ENCODE data around the gene KPNA1.

Gene KPNA1

GRCh38 chr3:122514123-122515019 lies at the start of gene KPNA1:
Gene KPNA1, minus strand, starts transcription at chr3:122514939. Its CDS starts 18,374 bp downstream, at chr3:122496565.
- DNase-seq, result peak; percentile 89

- peak; percentile 68 for DNase-seq
Observed at GRCh38 chr3:122564155-122564912, 49.6 kb upstream of the KPNA1 start, which contains the start of the genes DTX3L and PARP9. Gene DTX3L, plus strand, starts transcription at chr3:122564338. Its CDS starts 89 bp downstream, at chr3:122564427. Gene PARP9, minus strand, starts transcription at chr3:122564300. Its CDS starts 4,680 bp downstream, at chr3:122559620.

DNA sequence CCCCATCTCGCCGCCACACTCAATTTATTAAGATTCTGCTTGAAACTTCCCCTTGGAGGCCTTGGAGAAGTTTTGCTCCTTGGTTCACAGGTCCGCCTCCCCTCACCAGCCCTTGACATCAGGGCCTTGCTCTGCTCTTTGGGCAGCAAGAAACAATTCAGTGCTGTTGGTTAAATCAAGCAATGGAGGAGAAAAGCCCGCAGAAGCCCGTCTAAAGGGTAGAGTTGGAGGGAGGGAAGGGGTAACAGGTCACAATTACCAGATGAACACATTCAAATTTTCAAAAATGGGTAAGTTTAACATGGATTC lies 48.9 kb upstream of the KPNA1 start:
- no peak for DNase-seq

GRCh38 chr3:122562923-122563716 lies 48.4 kb upstream of the KPNA1 start:
- no peak for DNase-seq

DNA sequence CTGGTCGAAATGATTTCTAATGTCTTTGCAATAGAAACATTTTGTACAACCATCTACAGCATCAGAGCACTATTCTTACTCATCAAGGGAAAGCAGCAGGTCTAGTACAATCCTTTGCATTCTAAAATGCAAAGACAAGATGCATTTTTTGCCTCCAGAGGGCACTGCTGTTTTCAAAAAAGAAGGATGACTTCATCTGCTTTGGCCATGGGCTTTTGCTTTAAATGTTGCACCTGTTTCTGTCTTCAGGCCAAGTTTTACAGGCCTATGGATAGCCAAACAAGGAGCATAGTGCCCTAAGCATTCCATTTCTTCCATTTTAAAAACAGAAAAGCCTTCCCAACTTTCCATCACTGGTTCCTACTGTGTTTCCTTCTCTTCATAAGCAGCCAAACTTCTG lies 45.9 kb upstream of the KPNA1 start:
- DNase-seq, result peak; percentile 33

- DNase-seq, result no peak
Observed at GRCh38 chr3:122559906-122560305, 45.2 kb upstream of the KPNA1 start.

DNA sequence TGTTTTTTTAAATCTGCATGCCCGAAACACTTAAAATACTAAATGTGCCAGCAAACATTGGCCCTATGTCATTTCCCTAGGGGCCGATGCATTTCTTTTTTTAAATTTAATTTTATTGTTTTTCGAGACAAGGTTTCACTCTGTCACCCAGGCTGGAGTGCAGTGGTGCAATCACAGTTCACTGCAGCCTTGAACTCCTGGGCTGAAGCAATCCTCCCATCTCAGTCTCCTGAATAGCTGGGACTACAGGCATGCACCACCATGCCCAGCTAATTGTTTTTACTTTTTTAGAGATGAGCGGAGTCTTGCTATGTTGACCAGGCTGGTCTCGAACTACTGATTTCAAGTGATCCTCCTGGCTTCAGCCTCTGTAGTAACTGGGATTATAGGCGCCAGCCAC lies 43.9 kb upstream of the KPNA1 start:
- no peak for DNase-seq

GRCh38 chr3:122557356-122557755 lies 42.6 kb upstream of the KPNA1 start:
- no peak for DNase-seq

GRCh38 chr3:122555275-122556071 lies 40.7 kb upstream of the KPNA1 start:
- no peak for DNase-seq

- no peak for DNase-seq
Observed at GRCh38 chr3:122553171-122553570, 38.4 kb upstream of the KPNA1 start.

- DNase-seq, result no peak
Observed at GRCh38 chr3:122548619-122549018, 33.9 kb upstream of the KPNA1 start.

DNA sequence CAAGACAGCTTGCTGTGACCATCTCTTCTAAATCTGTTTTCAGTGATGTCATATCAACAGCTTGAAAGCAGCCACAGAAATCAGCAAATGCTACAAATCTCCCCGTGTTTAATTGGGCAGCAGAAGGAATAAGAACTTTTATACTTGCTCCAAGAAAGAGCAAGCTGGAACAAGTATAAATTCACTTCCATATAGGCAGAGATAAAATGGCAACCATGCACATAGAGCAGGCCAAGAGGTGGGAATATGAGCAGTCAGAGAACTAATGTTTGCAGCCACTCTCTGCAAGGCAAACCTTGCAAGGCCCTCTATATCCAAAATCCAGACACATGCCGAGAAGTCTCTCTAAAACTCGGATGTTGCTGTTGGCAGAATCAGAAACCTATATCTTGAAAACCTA lies 33.3 kb upstream of the KPNA1 start:
- no peak for DNase-seq

DNA sequence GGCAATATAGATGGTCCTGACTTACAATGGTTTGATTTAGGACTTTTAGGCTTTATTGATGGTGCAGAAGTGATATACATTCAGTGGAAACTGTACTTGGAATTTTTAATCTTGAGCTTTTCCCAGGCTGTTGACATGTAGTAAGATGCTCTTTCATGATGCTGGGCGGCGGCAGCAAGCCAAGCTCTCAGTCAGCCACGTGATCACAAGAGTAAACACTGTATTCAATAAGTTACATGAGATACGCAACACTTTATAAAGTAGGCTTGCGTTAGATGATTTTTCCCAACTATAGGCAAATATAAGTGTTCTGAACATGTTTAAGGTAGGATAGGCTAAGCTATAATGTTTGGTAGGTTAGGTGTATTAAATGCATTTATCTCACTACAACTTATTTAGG lies 31.4 kb upstream of the KPNA1 start:
- DNase-seq, result no peak

- DNase-seq, result no peak
Observed at GRCh38 chr3:122538956-122539490, 24.3 kb upstream of the KPNA1 start.

GRCh38 chr3:122536632-122537001 lies 21.9 kb upstream of the KPNA1 start:
- DNase-seq, result no peak

- DNase-seq, result no peak
Observed at GRCh38 chr3:122535964-122536631, 21.4 kb upstream of the KPNA1 start.

DNA sequence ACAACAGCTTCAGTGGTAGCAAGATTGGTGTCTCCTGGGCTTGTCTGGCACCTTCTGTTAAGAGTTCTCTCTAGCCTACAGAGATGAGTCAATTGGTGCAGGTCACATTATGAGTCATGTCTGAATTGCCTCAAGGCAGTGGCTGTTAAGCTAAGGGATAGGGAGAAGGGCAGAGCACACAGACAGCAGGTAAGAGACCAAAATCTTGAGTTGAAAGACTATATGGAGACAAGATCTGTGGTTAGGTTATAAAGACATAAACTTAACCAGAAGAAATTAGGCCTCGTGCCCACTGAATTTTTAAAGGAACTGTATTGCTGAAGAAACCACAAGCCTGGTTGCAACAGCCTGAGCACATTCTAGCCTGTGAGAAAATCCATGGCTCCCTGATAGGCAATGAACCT lies 19.2 kb upstream of the KPNA1 start:
- DNase-seq, result peak; percentile 23

GRCh38 chr3:122533480-122533879 lies 18.7 kb upstream of the KPNA1 start:
- DNase-seq, result no peak

GRCh38 chr3:122530164-122530563 lies 15.4 kb upstream of the KPNA1 start:
- DNase-seq, result no peak

DNA sequence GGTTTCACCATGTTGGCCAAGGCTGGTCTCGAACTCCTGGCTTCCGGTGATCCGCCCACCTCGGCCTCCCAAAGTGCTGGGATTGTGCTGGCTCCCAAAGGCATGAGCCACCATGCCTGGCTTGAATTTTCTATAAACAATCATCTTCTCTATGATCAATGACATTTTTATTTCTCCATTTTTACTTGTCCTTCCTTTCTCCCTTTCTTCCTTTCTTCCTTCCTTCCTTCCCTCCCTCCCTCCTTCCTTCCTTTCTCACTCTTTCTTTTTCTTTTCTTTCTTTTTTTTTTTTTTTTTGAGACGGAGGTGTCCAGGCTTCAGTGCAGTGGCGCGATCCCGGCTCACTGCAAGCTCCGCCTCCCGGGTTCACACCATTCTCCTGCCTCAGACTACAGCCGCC lies 8.6 kb upstream of the KPNA1 start:
- DNase-seq, result no peak

DNA sequence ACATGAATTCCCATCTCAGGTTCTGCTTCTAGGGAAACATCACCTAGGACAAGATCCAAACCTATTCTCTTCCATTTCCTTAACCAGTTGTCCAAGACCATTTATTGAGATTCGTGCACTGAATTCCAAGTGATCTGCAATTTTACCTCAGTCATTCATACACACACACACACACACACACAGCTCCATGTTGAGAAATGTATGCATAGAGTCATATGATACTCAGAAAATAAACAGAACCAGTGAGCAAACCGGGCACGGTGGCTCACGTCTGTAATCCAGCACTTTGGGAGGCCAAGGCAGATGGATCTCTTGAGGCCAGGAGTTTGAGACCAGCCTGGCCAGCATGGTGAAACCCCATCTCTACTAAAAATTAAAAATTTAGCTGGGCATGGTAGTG lies 6.1 kb upstream of the KPNA1 start:
- no peak for DNase-seq

DNA sequence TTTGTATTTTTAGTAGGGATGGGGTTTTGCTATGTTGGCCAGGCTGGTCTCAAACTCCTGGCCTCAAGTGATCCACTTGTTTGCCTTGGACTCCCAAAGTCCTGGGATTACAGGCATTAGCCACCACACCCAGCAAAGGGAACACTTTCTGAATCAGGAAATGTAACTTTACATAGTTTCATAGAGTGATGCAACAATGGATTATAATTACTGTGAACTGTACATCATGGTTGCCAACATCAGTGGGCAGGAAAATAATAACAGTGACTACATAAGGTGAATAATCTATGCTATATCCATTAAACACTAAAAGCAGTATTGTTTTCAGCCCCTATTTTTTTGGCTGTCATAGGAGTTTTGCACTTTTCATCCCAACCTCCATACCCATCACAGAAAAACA lies 5.0 kb upstream of the KPNA1 start:
- no peak for DNase-seq

Data from NCI-H69 (cell line).